ENCODE measurements around the gene MED20. TPM values are rescaled to one million over a fixed set of nuclear protein-coding genes. Genes with fewer than 3 reads are reported as not detected.

MED20 gene
- total and polyA plus RNA-seq, 10 donors, result 5.3 to 21.5 (median 15.3) TPM

DNA sequence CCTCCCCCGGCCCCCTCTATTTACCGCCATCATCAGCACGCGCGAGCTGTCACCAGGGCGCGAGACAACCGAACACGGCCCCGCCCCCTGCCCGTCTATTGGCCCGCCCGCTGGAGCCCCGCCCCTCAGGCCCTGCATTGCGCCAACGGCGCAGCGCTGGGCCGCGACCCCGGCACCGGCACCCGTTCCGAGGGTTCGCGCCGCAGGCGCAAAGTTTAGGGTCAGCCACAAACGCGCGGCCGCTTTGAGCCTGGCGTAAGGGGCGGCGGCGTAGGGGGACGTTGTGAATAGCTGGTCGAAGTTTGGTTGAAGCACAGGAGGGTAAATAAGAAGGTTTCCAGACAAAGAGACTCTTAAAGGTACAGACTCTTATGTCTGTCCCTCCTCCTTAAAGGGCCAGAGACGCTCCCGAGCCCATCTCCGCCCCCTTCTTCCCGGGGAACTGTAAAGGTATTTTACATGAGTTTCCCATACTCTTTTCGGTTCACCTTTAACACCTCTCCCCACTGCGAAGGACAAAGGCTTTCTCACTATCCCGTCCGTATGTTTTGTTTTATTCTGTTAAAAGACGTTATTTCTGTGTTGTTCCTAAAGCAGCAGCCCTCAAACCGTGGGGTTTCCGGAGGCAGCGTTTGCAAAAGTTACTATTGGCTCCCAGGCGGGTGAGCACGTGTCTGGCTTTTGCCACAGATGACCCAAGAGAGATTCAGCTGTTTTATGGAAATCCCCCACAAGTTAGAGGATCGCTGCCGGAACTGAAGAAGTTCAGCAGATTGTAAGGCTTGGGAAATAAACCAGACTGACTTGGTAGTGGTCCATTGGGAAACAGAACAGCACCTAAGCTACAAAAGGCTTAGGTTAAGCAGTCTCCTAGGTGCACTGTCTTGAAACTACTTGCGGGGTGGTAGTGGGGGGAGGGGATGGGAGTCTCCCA is 25.4 kb downstream of the MED20 start, which contains the start of gene USP49:
TSS of gene USP49 (minus strand) at position 76 of the 934 bp plus-strand sequence. CDS start 88,392 bp downstream, outside the sequence.
- peak; percentile 96 for DNase-seq
- intact Hi-C loops (cut with DNase I; ENCODE audit: low total_unique reads), result loop anchor here (10.0 kb wide), 1 partner anchor 101 kb away; no protein-coding TSS in a partner anchor
- Histone ChIP-seq H3K9me3 (no peaks in the 10 kb centered on the region), H3K27ac (peak within 1 kb of the TSS; percentile 61 to 91 (median 87)), H3K4me1 (peaks cover 5 to 41% (median 25%) of the 10 kb centered on the region in 6 donors), H3K36me3 (peaks cover 0 to 19% (median 0%) of the 10 kb centered on the region in 6 donors), H3K4me3 (peak within 1 kb of the TSS; percentile 72 to 91 (median 78)), H3K27me3 (replicated peaks in 1 of 7) (no peaks in the 10 kb centered on the region)
- TF ChIP-seq POLR2AphosphoS5 (IDR thresholded peaks at IDR 0.05) (peak; percentile 54 to 86 (median 78)), POLR2A (IDR thresholded peaks at IDR 0.05) (no peak)
- TF ChIP-seq, protein P1, sequence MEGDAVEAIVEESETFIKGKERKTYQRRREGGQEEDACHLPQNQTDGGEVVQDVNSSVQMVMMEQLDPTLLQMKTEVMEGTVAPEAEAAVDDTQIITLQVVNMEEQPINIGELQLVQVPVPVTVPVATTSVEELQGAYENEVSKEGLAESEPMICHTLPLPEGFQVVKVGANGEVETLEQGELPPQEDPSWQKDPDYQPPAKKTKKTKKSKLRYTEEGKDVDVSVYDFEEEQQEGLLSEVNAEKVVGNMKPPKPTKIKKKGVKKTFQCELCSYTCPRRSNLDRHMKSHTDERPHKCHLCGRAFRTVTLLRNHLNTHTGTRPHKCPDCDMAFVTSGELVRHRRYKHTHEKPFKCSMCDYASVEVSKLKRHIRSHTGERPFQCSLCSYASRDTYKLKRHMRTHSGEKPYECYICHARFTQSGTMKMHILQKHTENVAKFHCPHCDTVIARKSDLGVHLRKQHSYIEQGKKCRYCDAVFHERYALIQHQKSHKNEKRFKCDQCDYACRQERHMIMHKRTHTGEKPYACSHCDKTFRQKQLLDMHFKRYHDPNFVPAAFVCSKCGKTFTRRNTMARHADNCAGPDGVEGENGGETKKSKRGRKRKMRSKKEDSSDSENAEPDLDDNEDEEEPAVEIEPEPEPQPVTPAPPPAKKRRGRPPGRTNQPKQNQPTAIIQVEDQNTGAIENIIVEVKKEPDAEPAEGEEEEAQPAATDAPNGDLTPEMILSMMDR (IDR thresholded peaks at IDR 0.05 in 8 of 11, conservative IDR thresholded peaks at IDR 0.05 in 3 of 11), result no peak
- 1 to 2% (median 1%) methylated on average over 38 to 55 of the region's 55 CpGs for whole genome bisulfite sequencing, 5 donors

DNA sequence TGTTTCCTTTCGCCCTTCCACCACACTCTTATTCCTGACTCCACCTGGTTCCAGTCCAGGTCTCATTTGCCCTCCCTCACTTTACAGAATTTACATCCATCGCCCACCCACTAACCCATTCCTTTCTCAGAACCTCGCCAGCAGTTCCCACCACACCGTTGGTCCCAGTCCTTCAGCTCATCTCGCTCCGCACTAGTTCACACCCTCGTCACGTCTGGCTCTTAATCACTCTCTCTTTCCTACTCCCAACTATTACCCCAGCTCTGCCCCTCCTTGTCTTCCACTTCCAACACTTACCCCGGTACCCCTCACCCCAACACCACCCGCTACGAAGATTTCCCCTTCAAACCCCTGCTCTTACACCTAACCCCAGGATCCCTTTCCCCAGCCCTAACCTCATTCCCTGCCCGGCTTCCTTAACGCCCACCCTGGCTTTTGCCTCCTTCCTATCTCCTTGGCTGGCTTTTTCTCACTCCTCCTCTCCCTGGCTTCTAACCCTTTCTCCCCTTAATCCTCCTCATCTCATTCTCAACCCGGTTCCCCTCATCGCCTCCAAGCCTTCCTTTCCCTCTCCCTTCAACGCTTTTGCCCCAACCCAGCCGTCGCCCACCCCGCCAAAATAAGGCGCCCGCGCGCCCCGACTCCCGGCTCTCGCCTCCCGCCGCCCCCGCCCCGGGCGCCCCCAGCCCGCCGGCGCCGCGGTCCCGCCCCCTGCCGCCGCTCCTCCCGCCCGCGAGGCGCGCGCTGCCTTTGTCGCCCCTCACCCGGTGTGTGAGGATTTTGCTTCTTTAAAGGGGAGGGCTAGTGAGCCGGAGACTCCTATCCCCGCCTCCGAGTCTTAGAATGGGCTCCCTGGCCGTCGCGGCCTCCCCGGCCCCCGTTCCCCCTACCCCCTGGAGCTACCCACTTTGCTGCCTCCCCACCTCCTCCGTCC is 26.3 kb downstream of the MED20 start:
- H3K9me3 ChIP-seq, result no peaks in the 10 kb centered on the region
- intact Hi-C loops (cut with DNase I; ENCODE audit: low total_unique reads), result loop anchor here (10.0 kb wide), 1 partner anchor 100 kb away; no protein-coding TSS in a partner anchor
- H3K36me3 ChIP-seq, result peaks cover 0 to 10% (median 0%) of the 10 kb centered on the region in 6 donors
- DNase-seq, result no peak
- H3K4me1 ChIP-seq, result peaks cover 5 to 36% (median 25%) of the 10 kb centered on the region in 6 donors
- peak overlapping the region; percentile 72 to 91 (median 78) for H3K4me3 ChIP-seq
- peak overlapping the region in 7 of 8 donors; percentile 82 to 91 (median 87) for H3K27ac ChIP-seq
- TF ChIP-seq POLR2A (IDR thresholded peaks at IDR 0.05), result no peak
- TF ChIP-seq, protein P1 (IDR thresholded peaks at IDR 0.05 in 8 of 11, conservative IDR thresholded peaks at IDR 0.05 in 3 of 11), result no peak
- no peak for TF ChIP-seq POLR2AphosphoS5 (IDR thresholded peaks at IDR 0.05)
- no peaks in the 10 kb centered on the region for H3K27me3 ChIP-seq (replicated peaks in 1 of 7)
- 2 to 5% (median 3%) methylated on average over 54 to 56 of the region's 56 CpGs for WGBS, 5 donors

DNA sequence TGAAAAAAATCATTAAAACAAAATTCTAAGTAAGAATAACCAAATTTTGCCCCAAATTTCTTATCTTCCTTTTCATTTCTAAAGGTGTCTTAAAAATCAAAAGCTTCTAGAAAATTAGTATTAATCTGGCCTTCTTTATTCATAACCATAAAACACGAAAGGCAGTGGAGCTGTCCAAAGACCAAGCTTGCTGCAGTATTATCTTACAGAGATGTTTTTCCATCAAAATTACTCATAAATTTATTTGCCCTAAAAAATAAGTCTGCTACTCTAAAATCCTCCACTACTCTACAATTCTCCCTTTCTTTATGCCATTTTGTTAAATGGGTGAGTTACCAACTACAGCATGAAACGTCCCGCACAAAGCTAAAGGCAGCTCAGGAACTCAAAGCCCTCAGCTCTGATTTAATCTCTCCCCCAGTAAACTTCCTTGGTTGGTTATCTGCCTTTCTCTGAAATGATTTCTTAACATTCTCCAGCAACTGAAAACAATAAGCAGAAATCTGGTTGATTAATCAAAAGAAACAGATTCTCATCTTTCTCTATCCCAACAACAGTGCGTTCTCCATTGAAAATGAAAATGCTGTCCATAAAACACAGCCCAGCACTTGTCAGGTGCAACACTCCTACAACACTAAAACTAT is 27.9 kb downstream of the MED20 start:
- H3K27ac ChIP-seq, result no peak overlapping the region
- no peaks in the 10 kb centered on the region for H3K36me3 ChIP-seq
- TF ChIP-seq, protein P1 (IDR thresholded peaks at IDR 0.05 in 8 of 11, conservative IDR thresholded peaks at IDR 0.05 in 3 of 11), result no peak
- TF ChIP-seq POLR2AphosphoS5 (IDR thresholded peaks at IDR 0.05), result no peak
- no peak for TF ChIP-seq POLR2A (IDR thresholded peaks at IDR 0.05)
- H3K4me3 ChIP-seq, result no peak overlapping the region
- H3K9me3 ChIP-seq, result no peaks in the 10 kb centered on the region
- no peaks in the 10 kb centered on the region for H3K27me3 ChIP-seq (replicated peaks in 1 of 7)
- H3K4me1 ChIP-seq, result peaks cover 5 to 36% (median 25%) of the 10 kb centered on the region in 6 donors
- WGBS, 5 donors, result 77 to 82% (median 78%) methylated on average over 4 of the region's 4 CpGs
- intact Hi-C loops (cut with DNase I; ENCODE audit: low total_unique reads), result loop anchor here (10.0 kb wide), 1 partner anchor 98 kb away; no protein-coding TSS in a partner anchor
- DNase-seq, result no peak
